Mesenchymal stem cell (in vitro differentiated cells and primary cell): Measurements from ENCODE around the gene REXO4.

ENCODE experiments used
- DNase-seq: peaks from one replicate; pipeline ENCODE4 v3.0.0-alpha.2; 2013
- H2AFZ ChIP-seq: one replicate; pipeline ENCODE4 v1.6.1; 2013; ENCODE audit warnings: low read depth, mild to moderate bottlenecking, control low read depth, inconsistent platforms, low read length, moderate library complexity
- H2AK5ac ChIP-seq: 2 replicates; pipeline ENCODE4 v1.6.1; 2013; ENCODE audit warnings: low read length, moderate library complexity, mild to moderate bottlenecking, inconsistent platforms; ENCODE audit not compliant: severe bottlenecking
- H2BK120ac ChIP-seq: one replicate; pipeline ENCODE4 v1.6.1; 2013; ENCODE audit warnings: low read depth, mild to moderate bottlenecking, inconsistent platforms, low read length, moderate library complexity
- H2BK12ac ChIP-seq, 2 experiments: one replicate each; pipeline ENCODE4 v1.6.1; 2013; ENCODE audit warnings: inconsistent platforms in 2 of 2, low read length in 2 of 2, mild to moderate bottlenecking in 2 of 2, moderate library complexity in 2 of 2, control low read depth in 1 of 2
- H2BK15ac ChIP-seq: one replicate; pipeline ENCODE4 v1.6.1; 2013; ENCODE audit warnings: mild to moderate bottlenecking, low read depth, inconsistent platforms; ENCODE audit not compliant: poor library complexity, severe bottlenecking
- H2BK5ac ChIP-seq: 2 replicates; pipeline ENCODE4 v1.6.1; 2013; ENCODE audit warnings: low read depth, mild to moderate bottlenecking, low read length, control low read depth, inconsistent platforms; ENCODE audit not compliant: poor library complexity, severe bottlenecking
- H3K14ac ChIP-seq, 2 experiments: one replicate each; pipeline ENCODE4 v1.6.1; 2013; ENCODE audit warnings: inconsistent platforms in 2 of 2, low read length in 2 of 2, control low read depth in 1 of 2, mild to moderate bottlenecking in 1 of 2, moderate library complexity in 1 of 2
- H3K18ac ChIP-seq, 2 experiments: one replicate each; pipeline ENCODE4 v1.6.1; 2013; ENCODE audit warnings: inconsistent platforms in 2 of 2, low read length in 2 of 2, control low read depth in 1 of 2, low read depth in 1 of 2, mild to moderate bottlenecking in 1 of 2
- H3K23ac ChIP-seq, 2 experiments: one replicate each; pipeline ENCODE4 v1.6.1; 2013; ENCODE audit warnings: inconsistent platforms in 2 of 2, low read length in 2 of 2, mild to moderate bottlenecking in 2 of 2, moderate library complexity in 2 of 2, control low read depth in 1 of 2
- H3K27ac ChIP-seq: 2 replicates; pipeline ENCODE4 v1.5.1; 2013; ENCODE audit warnings: mild to moderate bottlenecking, moderate library complexity, low read length, control low read depth, inconsistent platforms; ENCODE audit not compliant: poor library complexity, severe bottlenecking
- H3K27me3 ChIP-seq, 2 experiments: 2 replicates each; pipeline versions ENCODE4 v1.6.1 to v1.7.0; 2013; ENCODE audit warnings: low read length in 2 of 2, mild to moderate bottlenecking in 2 of 2, moderate library complexity in 2 of 2, control low read depth in 1 of 2, inconsistent platforms in 1 of 2; ENCODE audit not compliant: control insufficient read depth in 1 of 2, insufficient read depth in 1 of 2
- H3K36me3 ChIP-seq, 2 experiments: 2 replicates each; pipeline versions ENCODE4 v1.6.1 to v1.7.0; 2013; ENCODE audit warnings: low read length in 2 of 2, control low read depth in 1 of 2, inconsistent platforms in 1 of 2, low read depth in 1 of 2, mild to moderate bottlenecking in 1 of 2; ENCODE audit not compliant: insufficient read depth in 2 of 2, control insufficient read depth in 1 of 2
- H3K4ac ChIP-seq, 2 experiments: one replicate each; pipeline ENCODE4 v1.6.1; 2013; ENCODE audit warnings: inconsistent platforms in 2 of 2, low read length in 2 of 2, mild to moderate bottlenecking in 2 of 2, moderate library complexity in 2 of 2, control low read depth in 1 of 2, low read depth in 1 of 2
- H3K4me1 ChIP-seq: 2 replicates; pipeline ENCODE4 v1.6.1; 2013; ENCODE audit warnings: low read depth, low read length, control low read depth; ENCODE audit not compliant: control insufficient read depth, insufficient read depth
- H3K4me2 ChIP-seq: 2 replicates; pipeline ENCODE4 v1.6.1; 2013; ENCODE audit warnings: low read length, mild to moderate bottlenecking, inconsistent platforms; ENCODE audit not compliant: poor library complexity, severe bottlenecking
- H3K4me3 ChIP-seq, 2 experiments: 2 replicates each; pipeline versions ENCODE4 v1.5.1 to v1.7.0; 2013; ENCODE audit warnings: low read length in 2 of 2, mild to moderate bottlenecking in 2 of 2, control low read depth in 1 of 2, low read depth in 1 of 2; ENCODE audit not compliant: insufficient read depth in 1 of 2
- H3K79me1 ChIP-seq: replicated peaks from 2 replicates; pipeline ENCODE4 v1.6.1; 2013; ENCODE audit warnings: mild to moderate bottlenecking, control low read depth, low read length, inconsistent platforms; ENCODE audit not compliant: poor library complexity, severe bottlenecking
- H3K9ac ChIP-seq: 2 replicates; pipeline ENCODE4 v1.7.0; 2013; ENCODE audit warnings: mild to moderate bottlenecking, low read length, moderate library complexity
- H3K9me3 ChIP-seq: 2 replicates; pipeline ENCODE4 v1.7.0; 2013; ENCODE audit warnings: mild to moderate bottlenecking, low read length; ENCODE audit not compliant: control insufficient read depth
- H4K8ac ChIP-seq: one replicate; pipeline ENCODE4 v1.6.1; 2013; ENCODE audit warnings: inconsistent platforms, mild to moderate bottlenecking, low read length, moderate library complexity
- H4K91ac ChIP-seq: one replicate; pipeline ENCODE4 v1.6.1; 2013; ENCODE audit warnings: mild to moderate bottlenecking, low read length, inconsistent platforms
- WGBS: methylation state at CpG from one replicate; pipeline ENCODE4 v1.1.7; 2013; ENCODE audit warnings: mixed read lengths; 5-methylcytosine and 5-hydroxymethylcytosine counted together

Gene REXO4

GRCh38 chr9:133361507-133362092 is 56.2 kb downstream of the REXO4 start:
- H3K9me3 ChIP-seq = no peaks in the 10 kb centered on the region
- H3K27me3 ChIP-seq = no peaks in the 10 kb centered on the region
- H2AK5ac ChIP-seq = no peak overlapping the region
- no peak overlapping the region for H3K23ac ChIP-seq
- no peak overlapping the region for H3K27ac ChIP-seq
- H4K91ac ChIP-seq = no peak overlapping the region
- H2BK120ac ChIP-seq = no peak overlapping the region
- DNase-seq = no peak
- no peak overlapping the region for H2BK5ac ChIP-seq
- H3K36me3 ChIP-seq = peaks cover 74 to 80% of the 10 kb centered on the region in 2 experiments
- WGBS = 96% methylated on average over 13 of the region's 13 CpGs
- H3K4me2 ChIP-seq = no peak overlapping the region
- H3K4ac ChIP-seq = no peak overlapping the region
- H3K4me1 ChIP-seq = peaks cover 29% of the 10 kb centered on the region
- H3K18ac ChIP-seq = no peak overlapping the region
- H2BK15ac ChIP-seq = no peak overlapping the region
- no peak overlapping the region for H3K4me3 ChIP-seq
- H3K79me1 ChIP-seq = peaks cover 47% of the 10 kb centered on the region
- H2AFZ ChIP-seq = no peak overlapping the region
- H3K14ac ChIP-seq = no peak overlapping the region
- H2BK12ac ChIP-seq = no peak overlapping the region
- no peak overlapping the region for H4K8ac ChIP-seq
- no peak overlapping the region for H3K9ac ChIP-seq

GRCh38 chr9:133360400-133361393 is 57.1 kb downstream of the REXO4 start:
- Histone ChIP-seq H2BK15ac (peak overlapping the region; percentile 6), H3K36me3 (peaks cover 65 to 75% of the 10 kb centered on the region in 2 experiments), H3K9ac (no peak overlapping the region), H3K4me3 (no peak overlapping the region), H3K9me3 (no peaks in the 10 kb centered on the region), H2BK12ac (no peak overlapping the region), H3K4ac (no peak overlapping the region), H2AFZ (no peak overlapping the region), H2BK5ac (no peak overlapping the region), H3K27ac (no peak overlapping the region), H3K27me3 (no peaks in the 10 kb centered on the region), H2AK5ac (no peak overlapping the region), H3K4me2 (no peak overlapping the region), H3K79me1 (peaks cover 47% of the 10 kb centered on the region), H3K4me1 (peaks cover 29% of the 10 kb centered on the region), H3K23ac (peak overlapping the region in 1 of 2 experiments; percentile 23), H4K8ac (no peak overlapping the region), H2BK120ac (no peak overlapping the region), H3K18ac (peak overlapping the region in 1 of 2 experiments; percentile 18), H4K91ac (no peak overlapping the region), H3K14ac (no peak overlapping the region)
- 87% methylated on average over 21 of the region's 21 CpGs for WGBS
- DNase-seq = no peak

DNA sequence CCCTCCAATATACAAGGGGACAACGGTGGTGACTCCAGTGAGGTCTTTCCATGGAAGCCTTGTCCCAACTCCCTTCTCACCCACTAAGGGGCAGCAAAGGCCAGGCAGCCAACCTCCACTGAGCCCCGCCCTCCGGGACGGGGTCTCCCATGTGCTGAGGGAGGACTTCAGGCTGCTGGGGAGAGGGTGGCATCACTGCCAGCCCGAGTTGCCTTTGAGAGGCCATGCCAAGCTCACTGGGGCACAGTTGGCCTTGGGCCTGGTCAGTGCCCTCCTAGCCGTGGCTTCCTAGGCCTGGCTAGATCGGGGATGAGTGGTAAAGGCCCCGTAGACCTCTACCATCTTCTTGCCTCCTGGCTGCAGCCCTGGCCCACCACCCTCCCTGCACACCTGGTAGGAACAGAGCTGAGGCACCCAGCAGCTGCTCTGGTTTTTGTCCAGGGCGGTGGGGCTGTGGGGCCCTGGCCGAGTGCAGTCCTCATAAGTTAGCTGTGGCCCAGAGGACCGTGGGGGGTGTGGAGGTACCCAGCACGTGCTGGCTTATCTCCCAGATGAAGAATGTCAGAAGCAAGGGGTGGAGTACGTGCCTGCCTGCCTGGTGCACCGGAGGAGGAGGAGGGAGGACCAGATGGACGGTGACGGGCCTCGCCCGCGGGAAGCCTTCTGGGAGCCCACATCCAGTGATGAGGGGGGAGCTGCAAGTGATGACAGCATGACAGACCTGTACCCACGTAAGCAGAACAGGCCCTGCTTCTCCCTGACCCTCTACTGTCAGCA is 58.2 kb downstream of the REXO4 start:
- no peaks in the 10 kb centered on the region for H3K27me3 ChIP-seq
- no peak overlapping the region for H3K27ac ChIP-seq
- H3K4me1 ChIP-seq = peaks cover 28% of the 10 kb centered on the region
- H3K9me3 ChIP-seq = no peaks in the 10 kb centered on the region
- peak overlapping the region in 1 of 2 experiments; percentile 68 for H3K14ac ChIP-seq
- H4K91ac ChIP-seq = peak overlapping the region; percentile 21
- peaks cover 54 to 72% of the 10 kb centered on the region in 2 experiments for H3K36me3 ChIP-seq
- peak overlapping the region; percentile 29 for H3K9ac ChIP-seq
- H3K23ac ChIP-seq = no peak overlapping the region
- DNase-seq = no peak
- H3K4me2 ChIP-seq = no peak overlapping the region
- no peak overlapping the region for H3K4ac ChIP-seq
- peaks cover 49% of the 10 kb centered on the region for H3K79me1 ChIP-seq
- H3K18ac ChIP-seq = peak overlapping the region in 1 of 2 experiments; percentile 14
- no peak overlapping the region for H2BK15ac ChIP-seq
- H2BK5ac ChIP-seq = no peak overlapping the region
- peak overlapping the region in 1 of 2 experiments; percentile 10 for H2BK12ac ChIP-seq
- 85% methylated on average over 20 of the region's 20 CpGs for WGBS
- H4K8ac ChIP-seq = peak overlapping the region; percentile 21
- no peak overlapping the region for H2AK5ac ChIP-seq
- H2AFZ ChIP-seq = no peak overlapping the region
- no peak overlapping the region for H3K4me3 ChIP-seq
- no peak overlapping the region for H2BK120ac ChIP-seq
